HAP-1 (cell line): Measurements from ENCODE around the gene RAB3A.
A peak's percentile ranks its signal among the peaks of the same experiment; 100 is the strongest.

ENCODE experiments used
- DNase-seq, 2 experiments: peaks; one replicate each; pipeline ENCODE4 v3.0.0-alpha.2; 2016 to 2020; ENCODE audit warnings: low spot score in 2 of 2
- H3K27me3 ChIP-seq: fragments of 250-450 bp; sonication (Bioruptor Pico); 2 replicates; pipeline ENCODE4 v1.5.1; 2020; ENCODE audit warnings: low read depth, mild to moderate bottlenecking, moderate library complexity
- H3K36me3 ChIP-seq: fragments of 250-450 bp; sonication (Bioruptor Pico); replicated peaks from 2 replicates; pipeline ENCODE4 v1.5.1; 2020; ENCODE audit warnings: mild to moderate bottlenecking
- H3K4me1 ChIP-seq: fragments of 250-450 bp; sonication (Bioruptor Pico); 2 replicates; pipeline ENCODE4 v1.5.1; 2020; ENCODE audit warnings: mild to moderate bottlenecking
- H3K4me3 ChIP-seq: fragments of 250-450 bp; sonication (Bioruptor Pico); 2 replicates; pipeline ENCODE4 v1.5.1; 2020; ENCODE audit warnings: mild to moderate bottlenecking, moderate library complexity
- H3K9me3 ChIP-seq: fragments of 250-450 bp; sonication (Bioruptor Pico); 2 replicates; pipeline ENCODE4 v1.5.1; 2020; ENCODE audit warnings: mild to moderate bottlenecking, moderate library complexity
- in situ Hi-C: fragments of 300-500 bp; cut with MboI; formaldehyde crosslinking; loops from 3 replicates; pipeline ENCODE4 v1.14.3; 2020; ENCODE audit warnings: low sequenced_read_pairs, inconsistent platforms, mixed read lengths

RAB3A gene

DNA sequence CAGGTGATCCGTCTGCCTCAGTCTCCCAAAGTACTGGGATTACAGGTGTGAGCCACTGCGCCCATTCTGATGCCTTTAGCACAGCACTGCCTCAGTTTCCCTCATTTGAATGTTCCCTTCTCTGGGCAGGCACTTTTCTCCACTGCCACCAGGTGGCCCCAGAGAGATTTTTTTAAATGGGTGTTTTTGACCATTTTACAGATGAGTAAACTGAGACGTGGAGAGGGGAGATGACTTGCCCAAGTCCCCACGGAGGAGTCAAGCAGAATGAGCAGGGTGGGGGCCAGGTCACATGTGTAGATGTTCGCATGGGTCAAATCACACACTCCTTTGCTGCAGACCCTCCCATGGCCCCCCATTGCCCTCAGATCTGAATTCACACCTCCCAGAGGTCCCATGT, 25.6 kb upstream of the RAB3A start:
- no peaks in the 10 kb centered on the region for H3K36me3 ChIP-seq
- DNase-seq, result no peak
- H3K9me3 ChIP-seq, result peaks cover 5% of the 10 kb centered on the region
- no peaks in the 10 kb centered on the region; the same call in 1 of the 2 replicates for H3K4me1 ChIP-seq
- H3K27me3 ChIP-seq, result peaks cover 13% of the 10 kb centered on the region
- in situ Hi-C loops, result no loop called here
- no peak overlapping the region for H3K4me3 ChIP-seq

DNA sequence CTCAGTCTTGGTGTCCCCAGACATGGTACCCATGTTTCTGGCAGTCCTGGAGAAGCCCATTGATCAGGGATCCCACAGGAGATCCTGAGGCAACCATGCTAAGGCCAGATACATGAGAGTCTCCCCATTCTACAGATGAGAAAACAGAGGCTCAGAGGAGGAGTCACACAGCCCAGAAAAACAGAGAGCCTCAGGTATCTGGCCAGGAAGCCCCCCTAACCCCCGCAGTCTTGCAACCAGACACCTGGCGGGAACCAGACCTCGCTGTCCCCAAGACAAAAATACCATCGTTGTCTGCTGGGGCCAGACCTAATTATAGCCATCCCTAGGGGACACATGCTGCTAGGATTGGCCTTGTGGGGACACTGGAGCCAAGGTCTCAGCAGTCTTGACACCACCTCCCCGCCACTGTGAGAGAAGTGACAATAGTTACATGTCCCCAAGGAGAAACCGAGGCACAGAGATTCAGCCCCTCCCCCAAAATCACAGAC, 24.0 kb upstream of the RAB3A start:
- Histone ChIP-seq H3K4me1 (peaks cover 5% of the 10 kb centered on the region), H3K36me3 (no peaks in the 10 kb centered on the region), H3K9me3 (no peaks in the 10 kb centered on the region), H3K27me3 (peaks cover 13% of the 10 kb centered on the region), H3K4me3 (no peak overlapping the region)
- in situ Hi-C loops, result no loop called here
- no peak for DNase-seq

DNA sequence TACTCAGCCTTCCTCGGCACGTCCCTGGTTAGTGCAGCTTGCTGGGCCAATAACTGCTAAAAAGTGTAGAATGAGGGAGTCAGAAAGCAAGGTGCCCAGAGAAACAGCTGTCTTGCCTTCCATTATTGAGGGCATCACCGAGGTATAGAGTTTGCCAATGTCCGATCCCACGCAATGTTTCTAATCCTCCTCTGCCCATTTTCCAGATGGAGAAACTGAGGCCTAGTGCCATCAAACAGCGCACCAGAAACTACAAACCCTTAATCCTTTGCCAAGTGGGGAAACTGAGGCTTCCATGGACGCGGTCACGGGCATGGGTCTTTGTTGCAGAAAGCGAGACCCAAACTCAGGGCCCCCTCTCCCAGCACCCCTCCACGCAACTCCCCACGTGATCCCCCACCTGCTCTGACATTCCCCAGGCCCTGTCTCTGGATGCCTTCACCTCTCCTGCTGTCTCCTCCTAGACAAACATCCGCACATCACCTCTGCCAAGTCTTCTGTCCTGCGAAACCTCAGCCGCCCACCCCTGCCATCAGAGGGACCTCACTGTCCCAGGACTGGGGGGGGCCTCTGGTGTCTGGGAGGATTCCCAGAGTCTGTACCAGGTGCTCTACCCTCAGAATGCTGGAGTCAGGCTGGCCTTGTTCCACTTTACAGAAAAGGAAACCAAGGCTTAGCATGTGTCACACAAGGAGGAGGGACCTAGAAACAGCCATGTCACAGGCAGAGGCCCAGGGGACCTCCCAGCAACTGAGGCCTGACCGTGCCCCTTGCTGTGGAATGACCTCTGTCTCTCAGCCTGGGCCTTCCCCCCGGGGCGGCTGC, 23.3 kb upstream of the RAB3A start:
- H3K9me3 ChIP-seq, result no peaks in the 10 kb centered on the region
- no peak overlapping the region for H3K4me3 ChIP-seq
- no peak for DNase-seq
- H3K27me3 ChIP-seq, result peaks cover 12% of the 10 kb centered on the region
- no peaks in the 10 kb centered on the region for H3K36me3 ChIP-seq
- peaks cover 5% of the 10 kb centered on the region for H3K4me1 ChIP-seq
- in situ Hi-C loops, result no loop called here

DNA sequence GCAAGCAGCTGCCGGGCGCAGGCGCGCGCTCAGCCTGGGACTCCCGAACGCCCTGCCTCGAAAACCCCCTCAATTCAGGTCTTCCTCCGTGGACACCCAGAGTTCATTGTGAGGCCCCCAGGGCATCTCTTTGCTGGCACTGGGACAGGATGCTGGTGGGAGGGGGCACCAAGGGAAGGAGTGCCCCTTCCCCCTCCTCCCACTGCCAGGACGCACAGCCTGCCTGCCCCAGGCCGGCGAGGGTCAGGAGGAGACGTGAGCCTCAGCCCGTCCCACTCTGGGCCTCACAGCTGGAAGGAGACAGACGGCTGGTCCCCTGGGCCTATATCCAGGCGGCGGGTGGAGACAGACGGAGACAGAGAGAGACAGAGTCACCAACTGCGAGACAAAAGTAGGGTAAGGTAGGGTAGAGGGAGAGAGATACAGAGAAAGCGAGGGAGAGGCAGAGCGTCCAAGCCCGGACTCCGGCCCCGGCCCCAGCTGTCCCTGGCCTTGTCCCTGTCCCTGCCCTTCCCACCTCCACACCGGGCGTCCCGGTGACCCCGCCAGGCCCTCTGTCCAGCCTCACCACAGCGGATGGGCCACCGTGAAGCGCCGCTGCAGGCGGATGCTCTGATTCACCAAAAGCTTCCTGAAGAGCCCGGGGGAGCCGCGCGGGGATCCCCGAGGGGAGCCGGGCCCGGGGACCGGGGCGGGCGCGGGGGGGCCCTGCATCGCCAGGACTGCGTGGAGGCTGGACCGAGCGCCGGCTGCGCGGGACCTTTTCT, 22.0 kb upstream of the RAB3A start, which contains the start of gene PDE4C:
Gene PDE4C, minus strand, starts transcription at position 737 of the 767 bp plus-strand sequence. Its CDS starts 23 bp downstream, at position 714.
- H3K36me3 ChIP-seq, result no peaks in the 10 kb centered on the region
- no peak within 1 kb of the TSS for H3K4me3 ChIP-seq
- H3K27me3 ChIP-seq, result peaks cover 5% of the 10 kb centered on the region
- H3K4me1 ChIP-seq, result peaks cover 5% of the 10 kb centered on the region
- in situ Hi-C loops, result no loop called here
- no peaks in the 10 kb centered on the region for H3K9me3 ChIP-seq
- no peak for DNase-seq

DNA sequence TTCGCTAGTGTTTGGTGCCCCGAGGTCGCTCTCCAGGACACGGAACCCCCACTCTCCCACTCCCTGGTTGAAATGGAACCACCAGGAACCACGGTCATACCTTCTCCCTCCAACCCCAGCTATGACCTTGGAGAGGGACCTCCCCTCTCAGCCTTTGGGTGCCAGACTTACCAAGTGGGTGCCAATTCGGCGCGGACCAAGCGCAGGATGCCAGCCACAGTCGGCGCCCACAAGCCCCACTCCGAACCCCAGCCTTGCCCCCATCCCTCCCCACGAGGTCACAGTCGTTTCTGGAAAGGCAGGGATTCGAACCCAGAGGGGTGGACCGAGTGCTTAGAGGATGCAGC, 21.5 kb upstream of the RAB3A start:
- H3K4me3 ChIP-seq, result no peak overlapping the region
- no peaks in the 10 kb centered on the region for H3K9me3 ChIP-seq
- H3K27me3 ChIP-seq, result peaks cover 4% of the 10 kb centered on the region
- no peak for DNase-seq
- in situ Hi-C loops, result no loop called here
- no peaks in the 10 kb centered on the region for H3K36me3 ChIP-seq
- peaks cover 5% of the 10 kb centered on the region for H3K4me1 ChIP-seq

DNA sequence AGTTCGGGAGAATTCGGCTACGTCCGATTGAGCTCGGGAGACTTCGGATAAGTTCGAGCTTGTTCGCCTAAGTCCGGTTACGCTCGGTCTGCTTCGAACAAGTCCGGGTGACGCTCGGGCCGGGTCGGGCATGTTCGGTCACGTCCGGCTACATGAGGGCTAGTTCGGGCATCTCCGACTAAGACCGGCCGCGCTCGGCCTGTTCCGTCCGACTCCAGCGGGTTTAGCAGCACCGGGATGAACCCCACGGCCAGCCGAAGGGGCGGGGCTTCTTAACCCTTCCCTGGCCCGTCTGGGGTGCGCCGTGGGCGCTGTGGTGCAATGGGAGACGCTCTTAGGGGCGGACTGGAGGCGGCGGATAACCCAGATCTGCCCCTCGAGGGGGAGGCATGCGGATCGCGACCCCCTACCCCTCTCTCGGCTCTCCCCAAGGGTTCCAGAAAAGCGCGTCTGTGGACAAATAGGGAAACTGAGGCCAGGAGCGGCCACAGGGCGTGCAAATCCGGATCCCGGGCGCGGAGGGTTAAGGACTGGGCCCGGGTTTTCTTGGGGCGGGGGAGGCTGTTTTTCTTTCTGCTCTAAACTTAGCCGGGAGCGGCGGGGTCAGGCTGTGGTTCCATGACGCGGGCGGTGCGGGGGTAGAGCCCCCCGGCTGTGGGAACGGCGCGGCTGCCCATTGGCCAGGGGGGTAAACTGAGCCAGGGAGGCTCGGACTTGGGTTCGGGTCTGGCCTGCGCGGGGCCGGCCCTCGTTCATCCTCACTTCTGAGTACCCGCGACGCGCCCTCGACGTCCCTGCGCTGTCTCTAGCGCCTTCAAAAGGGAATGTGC, 20.9 kb upstream of the RAB3A start:
- Histone ChIP-seq H3K36me3 (no peaks in the 10 kb centered on the region), H3K27me3 (0 out of 2 replicates have a peak, but pooled peaks cover 3% of the 10 kb centered on the region), H3K4me3 (peak overlapping the region; percentile 35), H3K4me1 (peaks cover 5% of the 10 kb centered on the region), H3K9me3 (no peaks in the 10 kb centered on the region)
- DNase-seq, result peak; percentile 93 to 99
- in situ Hi-C loops, result no loop called here

DNA sequence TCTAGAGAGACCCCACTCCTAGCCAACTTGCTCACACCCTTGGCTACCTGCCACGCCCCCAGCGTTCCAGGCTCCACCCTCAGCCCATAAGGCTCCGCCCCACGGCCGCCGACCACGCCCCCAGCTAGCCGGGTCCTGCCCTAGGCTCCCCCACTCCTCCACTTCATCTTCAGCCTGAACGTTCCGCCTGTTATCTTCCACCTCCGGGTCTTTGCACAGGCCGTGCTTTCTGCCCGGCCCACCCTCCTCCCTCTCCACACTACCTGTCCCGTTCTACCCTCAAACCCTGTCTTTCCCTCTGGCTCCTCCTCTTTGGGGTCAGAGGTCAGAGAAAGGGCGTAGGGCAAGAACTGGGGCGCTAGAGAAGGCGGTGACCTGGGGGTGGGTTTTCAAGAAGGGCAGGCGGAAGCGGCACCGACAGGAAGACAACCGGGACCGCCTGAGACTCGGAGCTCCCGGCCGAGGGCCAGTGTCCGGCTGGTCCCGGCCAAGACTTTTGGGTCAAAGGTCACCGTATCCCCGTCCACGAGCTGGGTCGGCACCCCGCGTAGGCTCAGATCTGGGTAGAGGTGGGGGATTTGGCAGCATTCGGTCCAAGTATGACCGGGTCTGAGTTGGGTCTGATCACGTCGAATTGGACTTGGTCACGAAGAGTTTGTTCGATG, 20.1 kb upstream of the RAB3A start:
- Histone ChIP-seq H3K36me3 (no peaks in the 10 kb centered on the region), H3K27me3 (0 out of 2 replicates have a peak, but pooled peaks cover 3% of the 10 kb centered on the region), H3K9me3 (no peaks in the 10 kb centered on the region), H3K4me3 (peak overlapping the region; percentile 35), H3K4me1 (peaks cover 5% of the 10 kb centered on the region)
- DNase-seq, result peak; percentile 32 to 78
- in situ Hi-C loops, result no loop called here

DNA sequence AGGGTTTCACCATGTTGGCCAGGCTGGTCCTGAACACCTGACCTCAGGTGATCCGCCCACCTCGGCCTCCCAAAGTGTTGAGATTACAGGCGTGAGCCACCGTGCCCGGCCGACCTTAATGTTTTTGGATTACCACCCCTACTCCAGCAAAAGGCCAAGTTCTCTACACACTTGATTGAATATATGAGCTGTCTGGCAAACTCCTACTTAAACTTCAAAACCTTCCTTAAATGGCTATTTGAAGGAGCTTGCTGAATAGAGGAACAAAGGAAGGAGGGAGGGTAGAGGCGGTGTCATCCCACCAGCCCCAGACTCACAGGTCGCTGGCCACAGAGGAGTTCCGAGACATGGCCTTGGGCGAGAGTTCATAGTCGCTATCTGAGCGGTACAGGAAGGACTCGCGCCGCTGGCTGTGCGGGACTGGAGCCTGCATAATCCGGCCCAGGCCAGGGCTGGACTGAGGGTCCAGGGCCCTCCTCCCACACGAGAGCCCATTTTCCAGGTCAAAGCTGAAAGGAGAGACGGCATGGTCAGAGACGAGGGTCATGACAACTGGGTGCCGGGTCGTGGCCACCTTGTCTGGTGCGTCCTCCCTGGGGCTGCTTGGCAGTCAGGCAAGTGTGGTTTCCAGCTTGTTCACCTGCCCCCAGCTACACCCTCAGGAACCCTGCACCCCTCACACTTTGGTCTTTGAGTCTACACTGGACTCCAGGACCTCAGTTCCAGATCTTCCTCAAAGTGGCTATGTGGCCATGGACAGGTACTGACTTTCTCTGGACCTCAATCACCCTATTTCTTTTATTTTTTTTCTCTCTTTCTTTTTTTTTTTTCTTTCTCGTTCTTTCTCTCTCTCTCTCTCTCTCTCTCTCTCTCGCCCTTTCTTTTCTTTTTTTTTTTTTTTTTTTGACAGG, 18.2 kb upstream of the RAB3A start:
- in situ Hi-C loops, result no loop called here
- Histone ChIP-seq H3K4me1 (peaks cover 5% of the 10 kb centered on the region), H3K36me3 (no peaks in the 10 kb centered on the region), H3K27me3 (0 out of 2 replicates have a peak, but pooled peaks cover 3% of the 10 kb centered on the region), H3K9me3 (no peaks in the 10 kb centered on the region), H3K4me3 (no peak overlapping the region)
- DNase-seq, result no peak

DNA sequence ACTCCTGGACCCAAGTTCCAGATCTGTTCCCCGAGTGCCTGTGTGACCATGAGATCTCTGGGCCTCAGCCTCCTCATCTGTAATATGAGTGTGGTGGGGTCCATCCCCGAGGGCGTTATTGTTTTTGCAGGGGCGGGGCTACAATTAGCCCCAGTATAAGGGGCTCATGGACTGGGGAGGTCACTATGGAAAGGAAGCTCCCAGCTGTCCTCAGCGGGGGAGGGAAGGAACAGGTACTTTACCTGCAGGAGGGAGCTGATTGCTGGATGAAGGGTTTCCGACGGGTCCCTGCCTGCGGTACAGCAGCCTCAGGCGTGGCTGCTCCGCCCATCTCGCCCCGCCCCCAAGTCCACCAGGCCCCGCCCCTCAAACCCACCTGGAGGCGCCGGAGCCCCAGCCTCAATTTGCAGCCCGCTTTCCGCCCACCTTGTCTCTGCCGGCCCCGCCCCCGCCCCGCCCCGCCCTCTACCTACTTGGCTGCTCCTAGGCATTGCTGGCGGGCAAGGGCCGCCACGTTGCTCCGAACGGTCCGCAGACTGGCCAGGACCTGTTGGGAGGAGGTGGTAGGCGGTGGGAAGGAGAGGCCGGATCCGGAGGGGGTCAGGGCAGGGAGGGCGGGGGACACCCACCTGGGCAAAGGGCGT, 16.9 kb upstream of the RAB3A start:
- Histone ChIP-seq H3K36me3 (no peaks in the 10 kb centered on the region), H3K4me1 (peaks cover 5% of the 10 kb centered on the region), H3K4me3 (no peak overlapping the region), H3K27me3 (0 out of 2 replicates have a peak, but pooled peaks cover 3% of the 10 kb centered on the region), H3K9me3 (no peaks in the 10 kb centered on the region)
- in situ Hi-C loops, result no loop called here
- peak in 1 of 2 experiments; percentile 40 for DNase-seq

DNA sequence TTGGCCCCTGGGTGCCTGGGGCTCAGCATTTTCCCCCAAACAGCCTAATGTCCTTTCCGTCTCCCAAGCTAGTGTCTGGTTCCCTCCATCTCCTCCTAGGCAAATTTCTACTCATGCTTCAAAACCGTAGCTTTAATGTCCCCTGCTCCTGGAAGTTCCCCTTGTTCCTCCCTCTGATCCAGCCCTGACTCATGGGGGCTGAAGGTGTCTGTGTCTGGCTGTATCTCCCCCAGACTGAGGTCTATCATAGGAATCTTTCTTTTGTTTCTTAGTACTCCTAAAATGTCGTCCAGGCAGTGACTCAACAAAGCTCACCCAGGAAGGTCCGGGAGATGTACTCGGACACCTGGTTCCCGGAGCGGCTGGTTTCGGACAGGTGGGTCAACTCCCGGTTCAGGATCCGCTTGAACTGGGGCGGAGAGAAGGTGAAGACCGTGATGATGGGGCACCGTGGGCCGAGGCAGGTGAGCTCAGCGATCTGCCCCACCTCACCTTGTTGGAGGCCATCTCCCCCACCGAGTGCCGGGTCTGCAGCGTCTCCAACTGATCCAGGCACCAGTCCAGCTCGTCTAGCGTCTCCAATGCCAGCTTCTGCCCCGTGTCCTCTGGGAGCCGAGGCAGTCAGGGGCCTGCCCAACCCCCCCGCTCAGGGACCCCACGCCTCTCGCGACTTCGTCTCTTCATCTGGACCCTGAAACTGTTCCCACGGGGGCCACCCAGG, 16.2 kb upstream of the RAB3A start:
- no peak overlapping the region for H3K4me3 ChIP-seq
- DNase-seq, result no peak

DNA sequence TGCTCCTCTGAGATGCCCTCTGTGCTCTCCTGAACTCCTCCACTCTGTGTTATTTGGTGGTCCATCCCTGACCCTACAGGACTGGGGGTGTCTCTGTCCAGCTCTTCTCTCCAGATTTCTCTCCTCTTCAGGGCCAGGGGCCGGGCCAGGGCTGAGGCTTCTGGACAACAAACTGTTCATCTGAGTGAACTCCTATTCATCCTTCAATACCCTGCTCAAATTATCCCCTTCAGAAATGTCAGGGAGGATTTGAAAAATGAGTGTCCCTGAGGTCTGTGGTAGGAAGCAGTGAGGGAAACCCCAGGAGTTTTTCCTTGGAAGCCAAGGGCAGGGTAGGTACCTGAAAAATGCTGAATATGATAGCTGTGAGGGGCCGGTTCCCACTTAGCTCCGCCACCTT, 14.8 kb upstream of the RAB3A start:
- no peak overlapping the region for H3K4me3 ChIP-seq
- in situ Hi-C loops, result no loop called here

More for the DNA sequence above, 16.2 kb upstream of the RAB3A start:
- Histone ChIP-seq H3K9me3 (no peaks in the 10 kb centered on the region), H3K27me3 (0 out of 2 replicates have a peak, but pooled peaks cover 3% of the 10 kb centered on the region), H3K36me3 (no peaks in the 10 kb centered on the region), H3K4me1 (peaks cover 5% of the 10 kb centered on the region)
- in situ Hi-C loops, result no loop called here

More for the DNA sequence above, 14.8 kb upstream of the RAB3A start:
- no peaks in the 10 kb centered on the region for H3K9me3 ChIP-seq
- DNase-seq, result no peak
- no peaks in the 10 kb centered on the region for H3K36me3 ChIP-seq
- no peaks in the 10 kb centered on the region for H3K4me1 ChIP-seq
- H3K27me3 ChIP-seq, result 0 out of 2 replicates have a peak, but pooled peaks cover 3% of the 10 kb centered on the region
